HG02610 (cell line): ENCODE measurements around the gene TUBB4B.

Source experiments
- ATAC-seq: cut with Tn5 transposase; IDR thresholded peaks from one replicate; pipeline ENCODE4 v1.9.1; 2021; ENCODE audit warnings: mild to moderate bottlenecking, moderate library complexity; ENCODE audit not compliant: unreplicated experiment

Gene TUBB4B

GRCh38 chr9:137240841-137241489 lies at the start of gene TUBB4B:
TSS of gene TUBB4B (plus strand) at chr9:137241287. CDS start at chr9:137241361, 74 bp downstream.
- peak; percentile 77 for ATAC-seq

- no peak for ATAC-seq
Observed at GRCh38 chr9:137191691-137192447, 49.2 kb upstream of the TUBB4B start.

- no peak for ATAC-seq
Observed at GRCh38 chr9:137192448-137192780, 48.7 kb upstream of the TUBB4B start.

DNA sequence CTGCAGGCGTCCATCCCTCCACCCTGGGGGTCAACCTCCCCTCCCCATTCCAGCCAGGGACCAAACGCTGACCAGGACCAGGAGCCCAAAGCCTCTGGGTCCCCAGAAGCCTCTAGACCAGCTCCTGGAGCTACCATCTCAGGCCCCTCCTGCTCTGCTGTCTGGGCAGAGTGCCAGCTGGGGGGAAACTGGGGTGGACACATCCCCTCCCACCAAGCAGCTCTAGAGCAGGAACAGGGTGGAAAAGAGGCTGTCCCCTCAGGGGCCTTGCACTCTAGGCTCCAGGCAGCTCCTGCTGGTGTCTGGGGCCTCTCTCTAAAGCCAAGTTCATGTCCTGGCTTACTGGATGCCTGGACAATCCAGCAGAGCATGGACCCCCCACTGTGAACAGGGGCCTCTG lies 48.2 kb upstream of the TUBB4B start:
- ATAC-seq: no peak

GRCh38 chr9:137193771-137194170 lies 47.3 kb upstream of the TUBB4B start:
- ATAC-seq: no peak

DNA sequence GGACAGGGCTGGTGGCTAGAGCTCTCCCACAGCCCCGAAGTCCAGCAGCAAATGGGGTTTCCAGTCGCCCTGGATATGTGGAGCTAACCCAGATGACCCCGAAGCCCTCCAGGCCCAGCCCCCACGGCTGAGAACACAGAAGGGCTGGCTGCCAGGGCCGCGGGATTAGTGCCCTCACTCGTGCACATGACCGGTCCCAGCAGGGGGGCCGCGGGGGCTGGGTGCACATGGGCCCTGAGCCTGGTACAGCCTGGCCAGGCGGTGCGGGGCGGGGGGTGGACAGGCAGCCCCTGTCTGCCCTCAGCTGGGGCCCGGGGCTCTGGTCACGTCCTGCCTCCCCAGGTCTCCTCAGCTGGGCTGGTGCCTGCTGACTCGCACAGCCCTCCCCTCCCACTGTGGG lies 46.7 kb upstream of the TUBB4B start:
- no peak for ATAC-seq

- ATAC-seq: no peak
Observed at GRCh38 chr9:137194909-137195308, 46.2 kb upstream of the TUBB4B start.

- no peak for ATAC-seq
Observed at GRCh38 chr9:137195525-137196220, 45.4 kb upstream of the TUBB4B start.

- ATAC-seq: no peak
Observed at GRCh38 chr9:137198051-137198901, 42.8 kb upstream of the TUBB4B start.

DNA sequence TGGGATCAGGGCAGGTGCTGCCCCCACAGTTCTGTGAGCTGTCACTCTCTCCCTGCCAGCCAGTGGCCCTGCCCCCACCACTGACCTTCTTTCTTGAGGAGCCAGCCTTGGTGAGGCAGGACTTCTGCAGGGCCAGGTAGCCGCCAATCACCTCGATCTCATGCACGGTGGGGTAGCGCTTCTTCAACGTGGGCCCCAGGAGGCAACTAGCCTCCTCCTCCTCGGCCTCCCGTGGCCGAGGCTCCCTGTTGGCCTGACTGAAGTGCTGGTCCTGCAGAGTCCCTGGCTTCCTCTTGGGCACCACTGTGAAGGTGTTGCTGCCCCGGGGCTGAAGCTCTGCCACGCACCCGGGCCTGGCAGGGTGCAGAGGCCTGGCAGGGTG lies 42.2 kb upstream of the TUBB4B start:
- no peak for ATAC-seq

- ATAC-seq: no peak
Observed at GRCh38 chr9:137199411-137200121, 41.5 kb upstream of the TUBB4B start.

DNA sequence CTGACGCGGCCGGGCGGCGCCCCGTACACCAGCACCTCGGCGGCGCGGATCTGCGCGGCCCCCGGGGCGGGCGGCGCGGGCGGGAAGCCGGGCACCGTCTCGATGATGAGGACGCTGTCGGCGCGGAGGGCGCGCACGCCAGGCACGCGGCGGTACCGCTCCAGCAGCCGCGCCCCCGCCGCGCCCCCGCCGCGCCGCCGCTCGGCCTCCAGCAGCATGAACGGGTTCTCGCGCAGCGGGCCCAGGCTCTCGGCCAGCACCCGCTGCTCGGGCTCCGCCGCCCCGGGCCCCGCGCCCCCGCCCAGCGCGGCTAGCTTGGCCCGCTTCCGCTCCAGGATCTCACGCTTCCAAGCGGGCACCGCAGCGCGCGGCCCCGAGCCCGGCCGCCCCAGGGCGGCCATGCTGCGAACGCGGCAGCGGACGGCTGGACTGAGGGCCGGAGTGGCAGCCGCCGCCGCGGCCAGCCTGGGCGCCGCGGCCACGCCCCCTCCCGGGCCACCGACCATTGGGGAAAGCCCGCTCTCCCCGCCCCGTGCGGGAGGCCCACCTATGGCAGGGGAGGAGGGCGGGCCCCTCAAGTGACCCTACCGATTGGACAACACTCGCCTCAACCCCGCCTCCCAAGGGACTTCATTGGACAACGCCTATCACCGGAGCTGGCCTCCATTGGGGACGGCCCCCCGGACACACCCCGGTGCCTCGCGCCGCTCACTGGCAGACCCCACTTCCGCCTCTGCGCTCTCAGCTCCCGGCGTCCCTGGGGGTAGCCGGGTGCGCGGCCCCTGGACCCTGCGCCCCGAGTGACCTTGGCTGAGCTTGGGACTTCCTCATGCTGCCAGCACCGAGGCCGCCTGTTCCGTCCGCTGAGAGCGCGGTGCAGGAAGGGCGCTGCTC lies 40.5 kb upstream of the TUBB4B start, which contains the start of gene TPRN:
TSS of gene TPRN (minus strand) at position 431 of the 894 bp plus-strand sequence. CDS start at position 401, 30 bp downstream.
- peak; percentile 86 for ATAC-seq

- ATAC-seq: no peak
Observed at GRCh38 chr9:137201205-137201868, 39.8 kb upstream of the TUBB4B start.

GRCh38 chr9:137202966-137203365 lies 38.1 kb upstream of the TUBB4B start:
- ATAC-seq: no peak

DNA sequence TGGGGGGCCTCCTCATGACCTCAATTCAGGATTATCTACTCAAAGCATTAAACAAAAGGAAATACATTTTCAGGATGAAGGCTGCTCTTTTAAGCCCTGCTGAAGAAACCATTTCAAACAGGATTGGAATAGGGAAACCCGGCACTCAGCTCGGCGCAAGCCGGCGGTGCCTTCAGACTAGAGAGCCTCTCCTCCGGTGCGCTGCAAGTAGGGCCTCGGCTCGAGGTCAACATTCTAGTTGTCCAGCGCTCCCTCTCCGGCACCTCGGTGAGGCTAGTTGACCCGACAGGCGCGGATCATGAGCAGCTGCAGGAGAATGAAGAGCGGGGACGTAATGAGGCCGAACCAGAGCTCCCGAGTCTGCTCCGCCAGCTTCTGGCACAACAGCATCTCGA lies 36.4 kb upstream of the TUBB4B start:
- no peak for ATAC-seq

- peak; percentile 44 for ATAC-seq
Observed at GRCh38 chr9:137205126-137206069, 35.7 kb upstream of the TUBB4B start, which contains the start of the genes NDOR1 and TMEM203. TSS of gene NDOR1 (plus strand) at chr9:137205700. CDS start at chr9:137205778, 78 bp downstream. TSS of gene TMEM203 (minus strand) at chr9:137205648. CDS start at chr9:137205414, 234 bp downstream.

DNA sequence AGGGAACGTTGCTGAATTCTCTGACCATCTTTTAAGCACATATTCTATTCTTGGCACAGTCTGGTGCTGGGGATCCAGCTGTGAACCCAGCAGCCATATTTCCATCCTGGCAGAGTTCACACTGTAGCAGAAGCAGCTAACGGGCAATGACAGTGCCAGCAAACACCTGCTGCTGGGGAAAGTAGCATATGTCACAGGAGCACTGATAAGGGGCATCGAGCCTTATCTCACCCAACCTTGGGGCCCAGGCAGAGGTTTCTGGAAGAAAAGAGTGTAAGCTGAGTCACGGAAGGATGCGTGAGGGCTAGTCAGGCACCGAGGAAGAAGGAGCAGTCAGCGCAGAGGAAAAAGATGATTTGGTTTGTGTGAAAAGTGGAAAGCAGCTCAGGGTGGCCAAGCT lies 34.5 kb upstream of the TUBB4B start:
- ATAC-seq: no peak
